AG04450 (cell line): ENCODE results near the gene HS6ST2. TPM values are rescaled to one million over a fixed set of nuclear protein-coding genes. Genes with fewer than 3 reads are reported as not detected.

Source experiments
- CTCF ChIA-PET: fragments of 300-600, 350-600 bp; formaldehyde crosslinking; extraction: SDS; loops from one replicate; lab custom pipeline; 2022; ENCODE audit warnings: antibody characterized with exemption, inconsistent platforms; lab: Charles Lee
- POLR2A ChIA-PET: fragments of 350-600 bp; formaldehyde crosslinking; extraction: SDS; loops from one replicate; lab custom pipeline; 2021; ENCODE audit warnings: antibody characterized with exemption, inconsistent platforms; lab: Yijun Ruan, JAX
- DNase-seq: peaks from one replicate; pipeline ENCODE4 v3.0.0-alpha.2; 2011; ENCODE audit warnings: low read depth, low spot score
- H3K27ac ChIP-seq: one replicate; pipeline ENCODE4 v1.5.1; 2012; ENCODE audit warnings: low read depth, low read length, control low read depth
- H3K27me3 ChIP-seq: one replicate; pipeline ENCODE4 v1.6.0; 2012; ENCODE audit warnings: low read length; ENCODE audit not compliant: control insufficient read depth, insufficient read depth
- H3K4me3 ChIP-seq: 2 replicates; pipeline ENCODE4 v1.5.1; 2011; ENCODE audit warnings: mild to moderate bottlenecking, low read depth, low read length, control low read depth
- H3K9me3 ChIP-seq: 2 replicates; pipeline ENCODE4 v1.5.1; 2012; ENCODE audit warnings: low read length; ENCODE audit not compliant: control insufficient read depth, insufficient read depth
- polyA plus RNA-seq: library from polyadenylated mRNA; depleted of rRNA; stranded (reverse); fragments of >200 nt; gene quantifications from 2 replicates; pipeline ENCODE4 v1.2.3, GENCODE V29; 2011
- TF ChIP-seq, protein P1 (sequence below): IDR thresholded peaks from 2 replicates; pipeline ENCODE4 v1.5.1; 2011; ENCODE audit warnings: low read depth, low read length, control low read depth, inconsistent platforms

HS6ST2 gene
- polyA plus RNA-seq, 1 experiment, result not detected

DNA sequence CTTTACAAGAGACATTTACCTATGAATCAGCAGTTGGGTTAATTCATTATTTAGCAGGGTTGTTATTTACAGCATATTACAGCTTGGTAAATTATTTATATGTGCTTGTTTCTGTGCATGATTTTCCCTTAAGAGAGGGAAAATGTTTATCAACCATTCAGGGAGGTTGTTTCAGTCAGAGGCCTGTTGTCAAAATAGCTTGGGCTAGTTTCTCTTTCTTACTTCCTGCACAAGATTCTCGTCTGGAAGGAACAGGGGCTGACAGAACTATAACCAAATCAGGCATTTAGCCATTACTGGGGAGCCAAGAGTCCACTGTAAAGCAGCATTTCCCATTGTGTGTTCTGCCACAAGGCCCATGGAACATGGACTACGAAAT is 135.8 kb downstream of the HS6ST2 start:
- Histone ChIP-seq H3K4me3 (no peak overlapping the region), H3K9me3 (no peaks in the 10 kb centered on the region), H3K27ac (no peak overlapping the region), H3K27me3 (no peaks in the 10 kb centered on the region)
- no peak for DNase-seq
- TF ChIP-seq, protein P1, sequence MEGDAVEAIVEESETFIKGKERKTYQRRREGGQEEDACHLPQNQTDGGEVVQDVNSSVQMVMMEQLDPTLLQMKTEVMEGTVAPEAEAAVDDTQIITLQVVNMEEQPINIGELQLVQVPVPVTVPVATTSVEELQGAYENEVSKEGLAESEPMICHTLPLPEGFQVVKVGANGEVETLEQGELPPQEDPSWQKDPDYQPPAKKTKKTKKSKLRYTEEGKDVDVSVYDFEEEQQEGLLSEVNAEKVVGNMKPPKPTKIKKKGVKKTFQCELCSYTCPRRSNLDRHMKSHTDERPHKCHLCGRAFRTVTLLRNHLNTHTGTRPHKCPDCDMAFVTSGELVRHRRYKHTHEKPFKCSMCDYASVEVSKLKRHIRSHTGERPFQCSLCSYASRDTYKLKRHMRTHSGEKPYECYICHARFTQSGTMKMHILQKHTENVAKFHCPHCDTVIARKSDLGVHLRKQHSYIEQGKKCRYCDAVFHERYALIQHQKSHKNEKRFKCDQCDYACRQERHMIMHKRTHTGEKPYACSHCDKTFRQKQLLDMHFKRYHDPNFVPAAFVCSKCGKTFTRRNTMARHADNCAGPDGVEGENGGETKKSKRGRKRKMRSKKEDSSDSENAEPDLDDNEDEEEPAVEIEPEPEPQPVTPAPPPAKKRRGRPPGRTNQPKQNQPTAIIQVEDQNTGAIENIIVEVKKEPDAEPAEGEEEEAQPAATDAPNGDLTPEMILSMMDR, result no peak
- POLR2A ChIA-PET, result no interaction called here
- CTCF ChIA-PET, result no interaction called here

DNA sequence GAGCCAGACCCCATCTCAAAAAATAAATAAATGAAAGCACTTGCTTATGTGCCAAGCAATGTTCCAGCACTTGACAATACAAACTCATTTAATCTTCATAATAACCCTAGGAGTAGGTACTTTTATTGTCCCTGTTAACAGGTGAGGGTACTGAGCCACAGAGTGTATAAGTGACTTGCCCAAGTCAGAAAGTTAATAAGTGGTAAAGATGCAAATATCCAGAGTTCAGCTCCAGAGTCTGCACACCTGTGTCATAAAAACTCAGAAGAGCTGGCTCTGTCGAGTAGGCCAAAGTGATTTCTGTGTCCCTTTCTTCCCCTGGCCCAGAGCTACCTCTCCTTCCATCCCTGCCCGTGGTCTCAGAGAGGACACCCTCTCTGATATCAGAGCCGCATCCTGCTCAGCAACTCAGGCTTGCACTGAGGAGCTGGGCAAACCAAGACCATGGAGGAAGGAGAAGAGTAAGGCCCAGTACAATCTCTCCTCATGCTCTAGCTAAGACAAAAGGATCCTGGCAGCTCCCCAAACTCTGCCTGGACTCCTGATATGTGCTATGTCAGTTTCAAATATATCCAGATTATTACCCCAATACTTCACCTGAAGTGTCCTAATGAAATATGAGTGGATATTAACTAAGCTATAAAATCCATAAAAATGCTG is 136.3 kb downstream of the HS6ST2 start:
- Histone ChIP-seq H3K9me3 (no peaks in the 10 kb centered on the region), H3K27me3 (no peaks in the 10 kb centered on the region), H3K27ac (no peak overlapping the region), H3K4me3 (no peak overlapping the region)
- POLR2A ChIA-PET, result no interaction called here
- TF ChIP-seq, protein P1, result no peak
- no peak for DNase-seq
- CTCF ChIA-PET, result no interaction called here

DNA sequence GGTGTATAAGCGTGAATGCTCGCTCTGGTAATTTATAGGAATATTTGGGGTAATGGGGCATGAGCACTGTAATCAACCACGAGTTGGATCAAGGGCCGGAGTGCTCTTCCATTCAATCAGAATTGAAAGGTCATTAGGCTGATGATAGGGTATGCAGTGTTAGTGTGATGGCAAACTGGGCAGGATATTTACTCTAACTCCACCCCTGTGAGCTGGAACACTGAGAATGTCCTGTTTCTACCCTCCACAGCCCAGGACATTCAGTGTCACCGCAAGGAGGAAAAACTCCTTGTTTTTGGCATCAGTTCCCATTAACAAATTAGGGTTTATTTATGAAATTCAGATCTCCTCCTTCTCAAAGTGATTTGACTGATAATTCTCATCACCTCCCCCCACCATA is 137.8 kb downstream of the HS6ST2 start:
- no peaks in the 10 kb centered on the region for H3K27me3 ChIP-seq
- POLR2A ChIA-PET, result no interaction called here
- DNase-seq, result no peak
- TF ChIP-seq, protein P1, result no peak
- H3K9me3 ChIP-seq, result no peaks in the 10 kb centered on the region
- CTCF ChIA-PET, result no interaction called here
- H3K4me3 ChIP-seq, result no peak overlapping the region
- no peak overlapping the region for H3K27ac ChIP-seq

DNA sequence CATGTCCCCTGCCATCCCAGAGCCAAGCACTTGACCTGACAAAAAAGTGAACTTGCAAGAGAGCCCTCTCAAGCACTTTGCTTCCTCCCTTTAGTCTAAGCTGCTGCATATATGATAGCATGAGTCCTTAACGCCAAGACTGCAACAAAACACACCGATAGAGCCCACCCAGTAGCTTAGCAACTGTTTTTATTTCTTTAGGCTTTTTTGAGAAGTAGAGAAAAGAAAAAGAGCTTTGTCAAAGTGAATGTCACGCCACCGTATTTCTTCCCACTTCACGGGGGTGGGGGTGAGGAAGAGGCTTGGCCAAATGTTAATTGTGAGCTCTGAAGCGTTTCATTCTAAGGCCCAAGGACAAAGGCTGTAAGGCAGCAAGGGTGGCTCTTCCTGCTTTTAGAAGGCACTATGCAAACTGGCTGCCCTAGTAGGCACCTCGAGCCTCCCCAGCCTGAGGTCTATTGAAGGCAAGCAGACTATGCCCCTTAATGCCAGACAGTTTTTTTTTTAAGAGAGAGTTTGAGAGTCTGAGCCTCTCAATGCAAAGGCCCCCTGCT is 138.6 kb downstream of the HS6ST2 start:
- ChIA-PET CTCF (no interaction called here), POLR2A (no interaction called here)
- no peaks in the 10 kb centered on the region for H3K27me3 ChIP-seq
- H3K9me3 ChIP-seq, result no peaks in the 10 kb centered on the region
- H3K4me3 ChIP-seq, result no peak overlapping the region
- H3K27ac ChIP-seq, result no peak overlapping the region
- TF ChIP-seq, protein P1, result no peak
- no peak for DNase-seq

DNA sequence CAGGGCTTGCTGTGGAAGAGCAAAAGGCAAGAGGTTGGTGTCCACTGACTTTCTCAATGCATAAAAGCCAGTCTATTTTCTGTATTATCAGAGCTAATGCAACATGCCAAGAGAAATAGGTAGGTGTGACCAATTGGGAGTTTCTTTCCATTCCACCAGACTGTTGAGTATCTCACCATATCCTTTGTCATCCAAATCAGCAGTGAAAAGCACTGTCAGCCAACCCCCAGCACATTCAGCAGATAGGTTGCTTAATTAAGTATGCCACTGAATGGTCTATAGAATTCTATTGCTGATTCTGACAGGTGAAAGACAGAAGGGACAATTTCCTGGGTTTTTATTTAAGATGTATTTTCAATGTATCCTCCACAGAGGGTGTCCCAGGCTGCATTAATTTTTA is 139.8 kb downstream of the HS6ST2 start:
- Histone ChIP-seq H3K4me3 (no peak overlapping the region), H3K9me3 (no peaks in the 10 kb centered on the region), H3K27me3 (no peaks in the 10 kb centered on the region), H3K27ac (no peak overlapping the region)
- POLR2A ChIA-PET, result no interaction called here
- TF ChIP-seq, protein P1, result no peak
- CTCF ChIA-PET, result no interaction called here
- no peak for DNase-seq
